PC-9 (cell line): ENCODE measurements around the gene PSMD12. TPM values are rescaled to one million over a fixed set of nuclear protein-coding genes. Genes with fewer than 3 reads are reported as not detected.

ENCODE experiments used
- BruUV-seq: library from RNA; stranded (reverse); fragments of 400-500 nt; replicated peaks from 2 replicates; lab custom pipeline; 2021; lab: Mats Ljungman, UMichigan
- CTCF ChIA-PET: fragments of 300-600 bp; sonication (Branson Sonifier 250); formaldehyde crosslinking; loops from one replicate; lab custom pipeline; 2022; ENCODE audit warnings: antibody characterized with exemption; lab: Charles Lee
- POLR2A ChIA-PET: fragments of 300-600 bp; sonication (Branson Sonifier 250); formaldehyde crosslinking; loops from one replicate; lab custom pipeline; 2022; ENCODE audit warnings: antibody characterized with exemption; ENCODE audit not compliant: unreplicated experiment; lab: Charles Lee
- DNase-seq, 2 experiments: peaks; one replicate each; pipeline versions ENCODE4 v3.0.0 to v3.0.0-alpha.2; 2015 to 2022; ENCODE audit warnings: mixed read lengths in 1 of 2
- H2AFZ ChIP-seq: fragments of 200-600 bp; sonication (generic); 2 replicates; pipeline ENCODE4 v1.8.1; 2017; ENCODE audit warnings: antibody characterized with exemption
- H3F3A ChIP-seq: fragments of 200-600 bp; sonication (generic); 2 replicates; pipeline ENCODE4 v1.8.1; 2017; ENCODE audit warnings: antibody characterized with exemption, mild to moderate bottlenecking, low read depth; ENCODE audit not compliant: insufficient read depth
- H3K27ac ChIP-seq: fragments of 200-600 bp; sonication (generic); 2 replicates; pipeline ENCODE4 v1.6.1; 2016; ENCODE audit warnings: mixed run types
- H3K27me3 ChIP-seq: fragments of 200-600 bp; sonication (generic); 2 replicates; pipeline ENCODE4 v1.6.1; 2016; ENCODE audit warnings: low read depth, mixed run types; ENCODE audit not compliant: insufficient read depth
- H3K36me3 ChIP-seq: fragments of 200-600 bp; sonication (generic); 2 replicates; pipeline ENCODE4 v1.6.1; 2016; ENCODE audit warnings: low read depth, mixed run types
- H3K4me1 ChIP-seq: fragments of 200-600 bp; sonication (generic); replicated peaks from 2 replicates; pipeline ENCODE4 v1.6.1; 2016; ENCODE audit warnings: mixed run types; ENCODE audit not compliant: insufficient read depth
- H3K4me2 ChIP-seq: fragments of 200-600 bp; sonication (generic); 2 replicates; pipeline ENCODE4 v1.6.1; 2017; ENCODE audit warnings: mixed run types
- H3K4me3 ChIP-seq: fragments of 200-600 bp; sonication (generic); 2 replicates; pipeline ENCODE4 v1.6.1; 2016; ENCODE audit warnings: mixed run types
- H3K79me2 ChIP-seq: fragments of 200-600 bp; sonication (generic); 2 replicates; pipeline ENCODE4 v1.6.1; 2017; ENCODE audit warnings: low read depth, mixed run types
- H3K9me2 ChIP-seq: fragments of 200-600 bp; sonication (generic); 2 replicates; pipeline ENCODE4 v1.8.1; 2017; ENCODE audit warnings: mild to moderate bottlenecking; ENCODE audit not compliant: insufficient read depth
- H3K9me3 ChIP-seq: fragments of 200-600 bp; sonication (generic); 2 replicates; pipeline ENCODE4 v1.8.1; 2016; ENCODE audit warnings: low read depth; ENCODE audit not compliant: insufficient read depth
- H4K20me1 ChIP-seq: fragments of 200-600 bp; sonication (generic); 2 replicates; pipeline ENCODE4 v1.8.1; 2017; ENCODE audit not compliant: insufficient read depth
- CTCF ChIP-seq: fragments of 200-600 bp; sonication (generic); conservative IDR thresholded peaks from 2 replicates; pipeline ENCODE4 v1.6.1; 2017; ENCODE audit warnings: mixed run types, antibody characterized with exemption, mild to moderate bottlenecking, moderate library complexity
- EZH2 ChIP-seq: fragments of 200-600 bp; sonication (generic); IDR thresholded peaks from 2 replicates; pipeline ENCODE4 v1.8.0; 2017; ENCODE audit warnings: antibody characterized with exemption, low read depth
- intact Hi-C: fragments of 100-400 bp; cut with micrococcal nuclease; formaldehyde crosslinking; loops from one replicate; pipeline ENCODE4 v1.10.0; 2022; ENCODE audit not compliant: unreplicated experiment
- total RNA-seq: library from RNA; stranded (reverse); gene quantifications from 2 replicates; pipeline ENCODE4 v1.2.3, GENCODE V29; 2021

PSMD12 gene
- total RNA-seq, 1 experiment from 2014 or later = 80.5 TPM

- peaks cover 5% of the 10 kb centered on the region; the same call in 1 of the 2 replicates for H3K79me2 ChIP-seq
- no peak overlapping the region for H2AFZ ChIP-seq
- H3K9me3 ChIP-seq = no peaks in the 10 kb centered on the region
- H3K9me2 ChIP-seq = no peaks in the 10 kb centered on the region
- intact Hi-C loops = no loop called here
- H3K4me3 ChIP-seq = no peak overlapping the region
- H3K27me3 ChIP-seq = no peaks in the 10 kb centered on the region
- H3K27ac ChIP-seq = peak overlapping the region; percentile 81
- TF ChIP-seq CTCF (no peak), EZH2 (no peak)
- H3K36me3 ChIP-seq = no peaks in the 10 kb centered on the region
- H4K20me1 ChIP-seq = no peaks in the 10 kb centered on the region
- peak overlapping the region; percentile 68 for H3K4me2 ChIP-seq
- no TSS peak for BruUV-seq
- POLR2A ChIA-PET = no interaction called here
- CTCF ChIA-PET = no interaction called here
- no peak for DNase-seq
- peaks cover 28% of the 10 kb centered on the region for H3K4me1 ChIP-seq
- H3F3A ChIP-seq = peaks cover 27% of the 10 kb centered on the region
Observed at GRCh38 chr17:67392111-67392510, 25.7 kb upstream of the PSMD12 start.

- DNase-seq = peak; percentile 61 to 95
- H4K20me1 ChIP-seq = no peaks in the 10 kb centered on the region
- TF ChIP-seq EZH2 (no peak), CTCF (no peak)
- peaks cover 28% of the 10 kb centered on the region for H3K4me1 ChIP-seq
- no peaks in the 10 kb centered on the region for H3K9me2 ChIP-seq
- H3K36me3 ChIP-seq = no peaks in the 10 kb centered on the region
- H3K79me2 ChIP-seq = peaks cover 5% of the 10 kb centered on the region; the same call in 1 of the 2 replicates
- no peaks in the 10 kb centered on the region for H3K9me3 ChIP-seq
- H2AFZ ChIP-seq = peak overlapping the region; percentile 33; the same call in 1 of the 2 replicates
- intact Hi-C loops = loop anchor here (2.0 kb wide), 1 partner anchor 32 kb away; no protein-coding TSS in a partner anchor
- H3F3A ChIP-seq = peaks cover 27% of the 10 kb centered on the region
- no TSS peak for BruUV-seq
- ChIA-PET POLR2A (no interaction called here), CTCF (interaction anchor here (0.5 to 0.7 kb wide), 3 partner anchors 84 to 750 kb away, joined by 3 read pairs; no protein-coding TSS in a partner anchor)
- H3K4me2 ChIP-seq = peak overlapping the region; percentile 68
- H3K27me3 ChIP-seq = no peaks in the 10 kb centered on the region
- peak overlapping the region; percentile 33; the same call in 1 of the 2 replicates for H3K4me3 ChIP-seq
- H3K27ac ChIP-seq = peak overlapping the region; percentile 81
Observed at GRCh38 chr17:67390646-67391361, 24.4 kb upstream of the PSMD12 start.

GRCh38 chr17:67390006-67390645 is 23.7 kb upstream of the PSMD12 start:
- H3K9me2 ChIP-seq = no peaks in the 10 kb centered on the region
- ChIA-PET POLR2A (no interaction called here), CTCF (interaction anchor here (0.5 to 0.6 kb wide), 2 partner anchors 139 to 749 kb away, joined by 3 read pairs; no protein-coding TSS in a partner anchor)
- BruUV-seq = no TSS peak
- no peaks in the 10 kb centered on the region for H4K20me1 ChIP-seq
- no peak for DNase-seq
- peaks cover 5% of the 10 kb centered on the region; the same call in 1 of the 2 replicates for H3K79me2 ChIP-seq
- no peak overlapping the region for H2AFZ ChIP-seq
- intact Hi-C loops = loop anchor here (2.0 kb wide), 1 partner anchor 33 kb away; no protein-coding TSS in a partner anchor
- peaks cover 27% of the 10 kb centered on the region for H3F3A ChIP-seq
- H3K27ac ChIP-seq = peak overlapping the region; percentile 81
- H3K9me3 ChIP-seq = no peaks in the 10 kb centered on the region
- H3K4me2 ChIP-seq = peak overlapping the region; percentile 68
- peaks cover 28% of the 10 kb centered on the region for H3K4me1 ChIP-seq
- H3K27me3 ChIP-seq = no peaks in the 10 kb centered on the region
- no peak for TF ChIP-seq EZH2
- no peak for TF ChIP-seq CTCF
- no peak overlapping the region; the same call in 1 of the 2 replicates for H3K4me3 ChIP-seq
- no peaks in the 10 kb centered on the region for H3K36me3 ChIP-seq
